ENCODE data around the gene ATP8B1.

DNA sequence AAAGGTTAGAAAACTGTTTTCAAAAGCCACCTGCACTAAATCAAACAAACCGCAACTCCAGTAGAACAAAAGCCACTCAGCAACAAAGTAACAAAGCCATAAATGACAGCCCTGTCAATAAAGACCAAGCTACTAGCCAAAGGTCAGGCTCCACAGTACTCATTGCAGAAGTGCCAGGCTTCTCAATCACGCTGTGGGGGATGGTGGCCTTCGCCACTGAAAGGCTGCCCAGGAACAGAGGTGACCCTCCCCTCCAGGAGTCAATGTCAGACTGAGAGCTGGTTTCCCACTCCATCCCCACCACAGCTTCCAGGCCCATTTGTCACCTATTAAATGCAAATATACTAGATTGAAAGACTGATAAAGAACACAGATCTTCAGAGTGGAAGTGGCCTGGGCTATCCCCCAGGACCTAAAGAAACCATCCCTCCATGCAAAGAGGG, 5.9 kb downstream of the ATP8B1 start:
- no peak for TF ChIP-seq ESRRA (CRISPR knock-in tag; IDR thresholded peaks at IDR 0.05; ENCODE audit: borderline replicate concordance)
- no peak for TF ChIP-seq ZNF423 (CRISPR knock-in tag; IDR thresholded peaks at IDR 0.05)
- TF ChIP-seq, protein P1, sequence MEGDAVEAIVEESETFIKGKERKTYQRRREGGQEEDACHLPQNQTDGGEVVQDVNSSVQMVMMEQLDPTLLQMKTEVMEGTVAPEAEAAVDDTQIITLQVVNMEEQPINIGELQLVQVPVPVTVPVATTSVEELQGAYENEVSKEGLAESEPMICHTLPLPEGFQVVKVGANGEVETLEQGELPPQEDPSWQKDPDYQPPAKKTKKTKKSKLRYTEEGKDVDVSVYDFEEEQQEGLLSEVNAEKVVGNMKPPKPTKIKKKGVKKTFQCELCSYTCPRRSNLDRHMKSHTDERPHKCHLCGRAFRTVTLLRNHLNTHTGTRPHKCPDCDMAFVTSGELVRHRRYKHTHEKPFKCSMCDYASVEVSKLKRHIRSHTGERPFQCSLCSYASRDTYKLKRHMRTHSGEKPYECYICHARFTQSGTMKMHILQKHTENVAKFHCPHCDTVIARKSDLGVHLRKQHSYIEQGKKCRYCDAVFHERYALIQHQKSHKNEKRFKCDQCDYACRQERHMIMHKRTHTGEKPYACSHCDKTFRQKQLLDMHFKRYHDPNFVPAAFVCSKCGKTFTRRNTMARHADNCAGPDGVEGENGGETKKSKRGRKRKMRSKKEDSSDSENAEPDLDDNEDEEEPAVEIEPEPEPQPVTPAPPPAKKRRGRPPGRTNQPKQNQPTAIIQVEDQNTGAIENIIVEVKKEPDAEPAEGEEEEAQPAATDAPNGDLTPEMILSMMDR (IDR thresholded peaks at IDR 0.05), result no peak
- TF ChIP-seq, protein P2, sequence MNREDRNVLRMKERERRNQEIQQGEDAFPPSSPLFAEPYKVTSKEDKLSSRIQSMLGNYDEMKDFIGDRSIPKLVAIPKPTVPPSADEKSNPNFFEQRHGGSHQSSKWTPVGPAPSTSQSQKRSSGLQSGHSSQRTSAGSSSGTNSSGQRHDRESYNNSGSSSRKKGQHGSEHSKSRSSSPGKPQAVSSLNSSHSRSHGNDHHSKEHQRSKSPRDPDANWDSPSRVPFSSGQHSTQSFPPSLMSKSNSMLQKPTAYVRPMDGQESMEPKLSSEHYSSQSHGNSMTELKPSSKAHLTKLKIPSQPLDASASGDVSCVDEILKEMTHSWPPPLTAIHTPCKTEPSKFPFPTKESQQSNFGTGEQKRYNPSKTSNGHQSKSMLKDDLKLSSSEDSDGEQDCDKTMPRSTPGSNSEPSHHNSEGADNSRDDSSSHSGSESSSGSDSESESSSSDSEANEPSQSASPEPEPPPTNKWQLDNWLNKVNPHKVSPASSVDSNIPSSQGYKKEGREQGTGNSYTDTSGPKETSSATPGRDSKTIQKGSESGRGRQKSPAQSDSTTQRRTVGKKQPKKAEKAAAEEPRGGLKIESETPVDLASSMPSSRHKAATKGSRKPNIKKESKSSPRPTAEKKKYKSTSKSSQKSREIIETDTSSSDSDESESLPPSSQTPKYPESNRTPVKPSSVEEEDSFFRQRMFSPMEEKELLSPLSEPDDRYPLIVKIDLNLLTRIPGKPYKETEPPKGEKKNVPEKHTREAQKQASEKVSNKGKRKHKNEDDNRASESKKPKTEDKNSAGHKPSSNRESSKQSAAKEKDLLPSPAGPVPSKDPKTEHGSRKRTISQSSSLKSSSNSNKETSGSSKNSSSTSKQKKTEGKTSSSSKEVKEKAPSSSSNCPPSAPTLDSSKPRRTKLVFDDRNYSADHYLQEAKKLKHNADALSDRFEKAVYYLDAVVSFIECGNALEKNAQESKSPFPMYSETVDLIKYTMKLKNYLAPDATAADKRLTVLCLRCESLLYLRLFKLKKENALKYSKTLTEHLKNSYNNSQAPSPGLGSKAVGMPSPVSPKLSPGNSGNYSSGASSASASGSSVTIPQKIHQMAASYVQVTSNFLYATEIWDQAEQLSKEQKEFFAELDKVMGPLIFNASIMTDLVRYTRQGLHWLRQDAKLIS (CRISPR knock-in tag; IDR thresholded peaks at IDR 0.05; ENCODE audit: borderline replicate concordance), result no peak
- no peak for TF ChIP-seq JUN (CRISPR knock-in tag; IDR thresholded peaks at IDR 0.05)
